ENCODE measurements around the gene S100A4.

DNA sequence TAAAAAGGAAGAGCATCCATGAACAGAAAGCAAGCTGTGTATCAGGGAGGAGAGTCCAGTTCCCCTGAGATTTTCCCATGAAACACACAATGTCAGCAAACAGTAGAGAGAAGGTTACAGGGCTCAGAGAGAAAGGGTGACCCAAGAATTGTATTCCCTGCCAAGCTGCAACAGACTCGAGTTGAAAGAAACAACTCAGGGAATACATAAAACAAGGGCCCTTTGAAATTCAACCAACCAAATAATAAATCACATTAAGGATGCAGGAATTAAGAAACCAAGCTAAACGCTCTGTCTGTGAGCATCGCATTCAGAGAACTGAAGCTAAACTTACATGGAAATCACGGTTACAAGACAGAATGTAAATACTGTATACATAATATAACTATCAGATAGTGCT is 47.1 kb upstream of the S100A4 start:
- TF ChIP-seq, protein P1, sequence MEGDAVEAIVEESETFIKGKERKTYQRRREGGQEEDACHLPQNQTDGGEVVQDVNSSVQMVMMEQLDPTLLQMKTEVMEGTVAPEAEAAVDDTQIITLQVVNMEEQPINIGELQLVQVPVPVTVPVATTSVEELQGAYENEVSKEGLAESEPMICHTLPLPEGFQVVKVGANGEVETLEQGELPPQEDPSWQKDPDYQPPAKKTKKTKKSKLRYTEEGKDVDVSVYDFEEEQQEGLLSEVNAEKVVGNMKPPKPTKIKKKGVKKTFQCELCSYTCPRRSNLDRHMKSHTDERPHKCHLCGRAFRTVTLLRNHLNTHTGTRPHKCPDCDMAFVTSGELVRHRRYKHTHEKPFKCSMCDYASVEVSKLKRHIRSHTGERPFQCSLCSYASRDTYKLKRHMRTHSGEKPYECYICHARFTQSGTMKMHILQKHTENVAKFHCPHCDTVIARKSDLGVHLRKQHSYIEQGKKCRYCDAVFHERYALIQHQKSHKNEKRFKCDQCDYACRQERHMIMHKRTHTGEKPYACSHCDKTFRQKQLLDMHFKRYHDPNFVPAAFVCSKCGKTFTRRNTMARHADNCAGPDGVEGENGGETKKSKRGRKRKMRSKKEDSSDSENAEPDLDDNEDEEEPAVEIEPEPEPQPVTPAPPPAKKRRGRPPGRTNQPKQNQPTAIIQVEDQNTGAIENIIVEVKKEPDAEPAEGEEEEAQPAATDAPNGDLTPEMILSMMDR (IDR thresholded peaks at IDR 0.05): no peak
- no peak for TF ChIP-seq POLR2A (IDR thresholded peaks at IDR 0.05)
